Measurements from ENCODE around the gene CACNA1C. TPM values are rescaled to one million over a fixed set of nuclear protein-coding genes. Genes with fewer than 3 reads are reported as not detected.

CACNA1C gene
- total RNA-seq, 1 experiment from 2014 or later = 1.1 TPM

GRCh38 chr12:2495417-2496112 is 442.8 kb downstream of the CACNA1C start:
- Histone ChIP-seq H3K14ac (ENCODE audit: insufficient read depth, low read length) (no peak overlapping the region), H4K91ac (ENCODE audit: insufficient read length, low read depth, low read length) (no peak overlapping the region), H3K27ac (ENCODE audit: insufficient read length, low read depth, low read length) (no peak overlapping the region), H3K79me2 (ENCODE audit: insufficient read depth, low read length) (no peaks in the 10 kb centered on the region), H3K23ac (ENCODE audit: insufficient read length, low read depth, low read length) (no peak overlapping the region), H3K9me3 (ENCODE audit: control insufficient read depth, low read depth, low read length) (no peaks in the 10 kb centered on the region), H2BK120ac (ENCODE audit: low read depth, low read length, poor library complexity, severe bottlenecking) (no peak overlapping the region), H3T11ph (ENCODE audit: low read length) (no peak overlapping the region), H3K4me1 (ENCODE audit: insufficient read depth, low read length) (no peaks in the 10 kb centered on the region), H3K4ac (ENCODE audit: low read depth, low read length) (no peak overlapping the region), H4K8ac (replicated peaks; ENCODE audit: insufficient read length, low read depth, low read length) (no peak overlapping the region), H3K4me2 (ENCODE audit: insufficient read depth, insufficient read length, low read length) (no peak overlapping the region), H3K56ac (ENCODE audit: insufficient read length, low read depth, low read length) (no peak overlapping the region), H2AK5ac (ENCODE audit: insufficient read length, low read length) (no peak overlapping the region), H3K18ac (ENCODE audit: insufficient read length, low read depth, low read length) (no peak overlapping the region), H2BK15ac (ENCODE audit: low read depth, low read length) (no peak overlapping the region), H3K23me2 (ENCODE audit: insufficient read length, low read depth, low read length, poor library complexity, severe bottlenecking) (no peaks in the 10 kb centered on the region), H2BK5ac (ENCODE audit: insufficient read length, low read length) (no peak overlapping the region), H4K20me1 (ENCODE audit: control insufficient read depth, insufficient read depth, insufficient read length) (no peaks in the 10 kb centered on the region), H2BK12ac (ENCODE audit: insufficient read length, low read depth, low read length) (no peak overlapping the region), H2BK20ac (ENCODE audit: low read depth, low read length, poor library complexity, severe bottlenecking) (no peak overlapping the region), H4K5ac (ENCODE audit: insufficient read length, low read depth, low read length) (no peak overlapping the region), H3K9ac (ENCODE audit: extremely low read depth, insufficient read length, low read length) (no peak overlapping the region), H2AFZ (ENCODE audit: low read length) (no peak overlapping the region), H3K79me1 (ENCODE audit: insufficient read depth, low read depth, low read length, poor library complexity, severe bottlenecking) (no peaks in the 10 kb centered on the region), H3K27me3 (ENCODE audit: insufficient read depth, low read length) (no peaks in the 10 kb centered on the region; the same call in 1 of the 2 replicates)
- H3K4me3 Mint-ChIP-seq = no peak overlapping the region
- H3K36me3 Mint-ChIP-seq (ENCODE audit: insufficient read depth in 1 of 3, low read depth in 3 of 3) = no peaks in the 10 kb centered on the region
- DNase-seq = no peak
- H3K9me3 Mint-ChIP-seq = no peaks in the 10 kb centered on the region
- no peaks in the 10 kb centered on the region for H3K4me1 Mint-ChIP-seq
- no peak overlapping the region for H3K27ac Mint-ChIP-seq
- no CpG with 5 or more reads among the region's 6 CpGs for WGBS (ENCODE audit: extremely low coverage, insufficient read length, low lambda C conversion rate)
- no peaks in the 10 kb centered on the region; the same call in 1 of the 2 replicates for H3K27me3 Mint-ChIP-seq (ENCODE audit: low read depth)
- no peak for TF ChIP-seq CTCF (conservative IDR thresholded peaks at IDR 0.05)

All from H9 (cell line).